SW480 (cell line): Measurements from ENCODE around the gene SND1.

ENCODE experiments used
- DNase-seq: peaks from one replicate; pipeline ENCODE4 v3.0.0-alpha.2; 2016; ENCODE audit warnings: low spot score

The SND1 gene

DNA sequence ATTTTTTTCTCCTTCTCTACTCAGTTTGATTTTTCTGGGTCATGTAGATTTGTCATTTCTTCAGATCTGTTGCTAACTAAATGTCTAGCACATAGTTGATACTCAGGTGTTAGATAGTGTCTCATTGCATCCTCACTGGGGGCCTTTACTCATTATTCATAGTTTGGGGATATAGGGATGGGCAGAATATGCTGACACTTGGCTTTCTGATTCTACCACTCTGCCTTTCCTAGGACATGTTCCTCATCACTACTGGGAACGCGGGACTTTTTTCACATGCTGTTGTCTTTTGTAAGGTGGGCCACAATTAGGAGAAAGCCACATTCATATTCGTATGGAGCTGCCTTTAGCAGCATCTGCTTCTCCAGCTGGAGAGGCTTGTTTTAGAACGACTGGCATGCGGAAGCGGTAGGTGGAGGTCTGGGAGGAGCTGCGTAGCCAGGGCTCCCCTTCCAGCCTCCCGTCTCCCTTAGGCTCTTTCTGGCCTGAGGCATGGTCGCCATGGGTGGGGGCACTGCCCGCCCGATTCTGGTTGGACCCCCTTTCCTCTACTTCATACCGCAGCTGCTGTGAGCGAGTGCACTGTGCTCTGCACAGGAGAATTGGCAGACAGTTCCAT is 78.8 kb downstream of the SND1 start:
- no peak for DNase-seq

DNA sequence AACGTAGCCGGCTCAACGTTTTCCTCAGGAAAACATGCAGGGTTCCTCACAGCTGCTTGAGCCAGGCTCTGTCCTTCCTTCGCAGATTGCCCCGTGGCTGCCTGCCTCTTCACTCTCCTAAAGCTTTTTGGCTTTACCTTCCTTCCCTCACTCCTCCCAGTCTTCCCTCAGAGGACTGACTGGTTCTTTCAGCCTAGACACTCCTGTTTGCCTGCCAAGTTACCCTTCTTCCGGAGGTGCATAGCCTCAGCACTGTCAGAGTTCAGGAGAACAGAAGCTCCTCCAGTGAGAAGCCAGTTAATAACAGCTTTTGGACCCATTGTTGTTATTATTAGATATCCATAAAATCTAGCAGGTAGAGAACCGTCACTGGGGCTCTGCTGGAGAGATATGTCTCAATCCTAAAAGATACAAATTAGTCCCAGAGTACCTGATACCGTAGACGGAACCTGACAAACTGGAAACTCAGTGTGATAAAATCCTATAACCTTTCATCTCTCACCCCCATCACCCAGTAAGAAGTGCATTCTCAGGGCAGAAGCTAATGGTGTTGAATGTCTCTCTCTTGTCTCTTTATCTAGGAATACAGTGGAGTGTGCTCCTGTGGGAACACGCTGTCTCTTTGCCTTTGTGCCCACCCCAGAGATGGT is 79.6 kb downstream of the SND1 start:
- no peak for DNase-seq

DNA sequence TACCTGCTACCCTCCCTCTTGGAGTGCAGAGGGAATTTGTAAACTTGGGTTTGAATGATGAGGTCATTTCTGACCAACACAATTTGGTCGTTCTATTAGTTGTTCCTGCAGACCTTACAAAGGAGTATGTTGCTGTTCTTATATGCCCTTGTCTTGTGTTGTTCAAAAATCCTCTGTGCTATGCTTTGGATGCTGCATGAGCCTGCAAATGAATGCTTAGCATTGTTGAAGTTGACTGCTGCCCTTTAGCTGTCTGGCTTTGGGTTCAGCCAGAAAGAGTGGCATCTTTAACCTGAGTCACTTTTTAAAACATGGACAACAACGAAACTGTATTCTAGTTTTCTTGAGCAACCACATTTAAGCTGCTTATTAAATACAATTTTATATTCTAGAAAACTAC is 80.3 kb downstream of the SND1 start:
- DNase-seq = no peak

DNA sequence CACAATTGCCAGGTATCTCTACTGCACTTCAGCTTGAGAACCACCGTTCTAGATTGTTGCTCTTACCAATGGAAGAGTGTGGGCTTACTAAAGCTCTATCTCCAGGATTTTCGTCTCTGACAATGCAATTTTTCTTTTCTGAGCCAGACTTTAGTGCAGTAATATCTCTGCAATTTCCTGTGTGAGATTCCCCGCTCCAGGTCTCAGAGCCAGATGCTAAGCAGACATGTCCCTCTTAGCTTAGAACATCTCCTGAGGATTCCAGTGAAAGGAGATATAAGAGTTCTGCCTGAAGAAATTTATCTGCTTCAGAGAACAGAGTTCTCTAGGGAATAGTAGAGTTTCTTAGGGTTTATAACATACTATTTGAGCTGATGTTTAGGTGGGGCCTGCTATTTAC is 82.0 kb downstream of the SND1 start:
- no peak for DNase-seq

DNA sequence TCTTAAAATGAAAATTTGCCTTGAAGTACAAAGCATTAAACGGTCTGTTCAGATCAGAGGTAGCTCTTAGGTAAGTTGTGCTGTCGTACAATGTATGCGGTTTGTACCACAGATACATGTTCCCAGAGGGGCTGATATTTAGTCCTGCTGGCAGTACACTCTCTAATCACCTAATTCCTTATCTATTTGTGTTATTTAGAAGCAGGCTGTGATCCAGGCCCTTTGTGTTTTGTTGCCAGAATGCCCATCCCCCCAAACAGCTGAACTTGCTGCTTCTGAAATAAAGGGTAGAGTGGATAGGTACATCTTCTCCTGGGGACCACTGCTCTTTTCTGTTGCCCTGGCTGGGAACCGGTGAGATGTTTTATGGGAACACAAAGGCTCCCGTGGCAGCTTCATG is 84.5 kb downstream of the SND1 start:
- DNase-seq = no peak

DNA sequence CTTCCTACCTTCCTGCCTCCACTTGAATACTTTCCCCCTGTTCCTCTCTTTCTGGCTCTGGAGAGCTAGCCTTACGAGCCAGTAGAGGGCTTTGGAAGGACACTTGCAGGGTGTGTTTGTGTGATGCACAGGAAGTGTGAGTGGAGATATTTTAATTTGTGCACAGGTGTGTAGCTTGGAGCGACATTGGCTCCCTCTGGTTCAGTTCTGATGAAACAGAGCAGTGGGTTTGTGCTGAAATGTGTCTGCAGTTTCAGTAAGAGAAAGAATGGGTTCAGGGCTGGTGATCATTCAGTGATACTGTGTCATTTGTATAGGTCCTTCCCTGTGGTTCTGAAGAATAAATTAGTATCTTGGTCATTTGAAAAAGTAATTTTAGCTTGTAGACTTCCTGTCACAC is 86.9 kb downstream of the SND1 start:
- no peak for DNase-seq

DNA sequence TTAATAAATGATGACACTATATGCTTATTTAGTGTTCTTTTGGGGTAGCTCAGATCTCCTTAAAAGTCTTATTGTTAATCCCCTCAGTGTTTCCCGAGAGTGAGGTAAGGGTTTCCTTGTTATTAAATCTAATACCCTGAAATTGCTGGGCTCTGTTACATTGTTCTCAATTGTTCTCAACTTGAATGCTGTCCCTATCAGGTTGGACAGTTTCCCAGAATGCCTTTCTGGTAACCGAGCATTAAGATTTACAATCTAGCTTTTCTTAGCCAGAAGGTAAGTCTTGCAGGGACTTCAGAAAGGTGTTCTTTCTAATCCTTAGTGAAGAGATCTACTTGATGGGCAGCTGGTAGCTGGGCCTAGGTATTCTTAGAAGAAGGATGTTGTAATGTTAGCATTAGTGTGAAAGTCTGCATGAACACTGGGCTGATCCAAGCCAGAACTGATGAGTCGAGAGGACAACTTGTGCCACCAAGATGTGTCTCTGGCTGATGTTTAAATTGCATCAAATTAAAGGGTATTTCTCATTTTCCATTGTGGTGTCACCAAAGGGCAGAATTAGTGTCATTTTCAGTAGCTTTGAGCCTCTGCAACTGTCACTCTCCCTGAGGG is 89.9 kb downstream of the SND1 start:
- no peak for DNase-seq

DNA sequence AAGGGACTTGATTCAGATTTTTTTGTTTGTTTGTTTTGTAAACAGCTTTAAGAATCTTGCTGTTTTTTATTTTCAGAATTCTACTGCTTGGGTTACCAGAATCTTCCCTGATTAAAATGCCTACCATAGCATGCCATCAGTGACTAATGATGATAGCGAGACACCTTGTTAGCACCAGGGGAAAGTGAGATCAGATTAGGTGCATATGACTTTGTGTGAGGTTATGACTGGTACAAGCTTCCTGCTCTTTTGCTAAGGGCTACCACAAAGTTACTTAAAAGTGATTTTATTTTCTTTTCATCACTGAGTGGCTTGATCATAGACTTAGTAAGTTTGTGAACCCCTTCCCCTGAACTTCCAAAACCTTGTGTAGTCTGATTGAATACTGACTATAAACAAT is 93.5 kb downstream of the SND1 start:
- no peak for DNase-seq

DNA sequence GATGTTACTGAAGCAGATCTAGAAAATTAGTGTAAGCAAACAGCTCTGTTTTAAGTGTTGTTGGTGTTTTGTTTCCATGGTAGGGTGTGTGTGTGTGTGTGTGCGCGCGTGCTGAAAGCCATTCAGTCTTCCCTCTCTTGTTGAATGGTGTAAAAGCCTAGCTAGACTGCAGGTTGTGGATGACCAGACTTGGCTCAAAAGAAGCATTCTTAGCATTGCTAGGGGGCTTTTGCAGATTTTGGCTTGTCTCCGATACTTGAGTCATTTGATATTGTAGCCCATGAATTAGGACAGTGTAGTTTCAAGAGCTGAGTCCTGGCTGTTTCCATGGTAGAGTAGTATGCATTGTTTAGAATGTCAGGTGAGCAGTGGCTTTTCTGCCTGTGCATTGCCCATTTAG is 99.1 kb downstream of the SND1 start:
- no peak for DNase-seq

DNA sequence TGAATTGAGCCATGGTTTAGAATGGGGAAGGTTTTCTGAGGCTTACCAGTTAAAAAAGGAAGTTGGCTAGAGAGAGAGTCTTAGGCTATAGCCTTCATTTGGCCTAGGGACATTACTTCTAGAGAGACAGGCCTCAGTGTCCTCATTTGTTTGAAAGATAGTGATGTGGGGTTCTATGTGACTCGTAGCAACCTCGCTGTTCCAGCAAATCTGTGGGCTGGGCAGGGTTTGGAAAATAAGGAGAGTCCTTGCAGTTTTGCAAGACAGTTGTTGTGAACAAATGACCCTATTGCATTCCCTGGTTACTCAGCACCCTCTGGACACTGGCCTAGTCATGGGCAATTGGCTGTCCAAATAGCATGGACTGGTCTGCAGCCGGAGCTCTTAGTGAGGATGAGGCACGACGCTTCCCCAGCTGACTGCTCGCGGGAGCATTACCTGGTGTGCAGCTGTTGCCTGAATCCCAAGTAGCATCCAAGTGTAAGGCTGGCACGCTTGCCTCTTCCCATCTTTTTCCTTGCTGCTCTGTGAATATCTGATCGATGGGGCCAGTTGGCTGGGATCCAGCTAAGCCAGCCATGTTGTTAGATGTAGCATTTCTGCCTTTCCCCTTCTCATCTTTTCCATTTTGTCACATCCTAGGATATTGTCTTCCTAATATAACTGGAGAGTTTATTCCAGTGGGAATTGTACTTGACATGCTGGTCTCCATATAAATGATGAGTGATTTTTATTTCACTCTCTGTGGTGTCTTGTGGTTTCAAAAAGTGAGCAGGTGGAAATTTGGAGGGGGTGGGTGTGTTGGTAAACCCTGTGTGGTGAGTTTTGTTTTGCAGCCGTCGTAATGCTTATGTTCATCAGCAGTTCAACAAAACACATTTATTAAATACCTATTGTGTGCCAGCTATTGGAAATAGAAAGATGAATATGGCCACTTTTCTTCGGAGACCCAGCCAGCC is 99.8 kb downstream of the SND1 start:
- no peak for DNase-seq

DNA sequence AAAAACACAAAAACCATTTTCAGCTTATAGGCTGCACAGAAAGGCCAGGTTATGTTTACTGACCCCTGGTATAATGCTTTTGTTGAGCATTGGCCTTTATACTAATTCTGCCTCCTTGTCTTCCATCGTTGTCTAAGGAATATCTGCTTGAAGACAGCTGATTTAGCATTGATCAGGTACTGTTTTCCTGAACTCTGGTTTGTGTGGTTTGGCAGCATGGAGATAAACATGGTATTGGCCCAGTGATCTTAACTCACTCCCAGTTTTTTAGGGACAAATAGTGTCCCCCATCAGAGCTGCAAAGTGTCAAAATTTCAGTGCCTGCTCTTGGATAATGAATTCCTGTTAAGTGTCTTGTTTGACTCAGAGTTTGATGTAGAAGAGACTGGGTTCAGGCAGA is 100.8 kb downstream of the SND1 start:
- DNase-seq = no peak

DNA sequence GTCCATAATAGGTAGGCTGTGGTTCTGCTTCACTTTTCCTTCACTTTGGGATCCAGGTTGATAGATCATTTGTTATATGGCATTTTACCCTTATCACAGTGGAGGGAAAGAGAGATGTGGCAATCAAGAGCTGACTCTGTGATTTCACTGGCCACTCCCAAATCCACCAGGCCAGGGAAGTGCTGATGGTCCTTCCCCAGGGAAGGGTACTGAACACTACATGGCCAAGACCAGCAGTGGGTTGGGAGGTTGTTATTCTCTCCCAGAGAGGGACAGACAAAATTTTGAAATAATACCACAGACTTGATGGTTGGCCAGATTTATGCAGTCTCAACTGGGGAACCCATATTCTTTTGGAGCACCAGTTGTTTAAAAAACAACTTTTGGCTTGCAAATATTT is 102.5 kb downstream of the SND1 start:
- no peak for DNase-seq

DNA sequence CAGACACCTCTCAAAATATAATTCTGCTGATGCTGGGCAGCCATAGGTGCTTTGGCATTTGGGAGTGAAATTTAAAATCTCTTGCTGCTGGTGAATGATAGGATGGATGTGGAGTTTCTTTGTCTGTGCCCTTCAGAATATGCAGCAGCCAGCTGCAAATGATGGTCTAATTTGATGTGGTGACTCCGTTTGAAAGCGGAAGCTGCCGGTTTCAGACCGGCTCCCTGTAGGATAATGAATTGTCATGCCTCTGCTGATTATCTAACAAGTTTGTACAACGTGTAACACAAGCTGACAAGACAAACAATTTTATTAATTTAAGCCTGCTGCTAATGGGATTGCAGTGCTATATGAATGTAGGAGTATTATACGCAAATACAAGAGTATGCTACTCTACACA is 103.5 kb downstream of the SND1 start:
- DNase-seq = no peak

DNA sequence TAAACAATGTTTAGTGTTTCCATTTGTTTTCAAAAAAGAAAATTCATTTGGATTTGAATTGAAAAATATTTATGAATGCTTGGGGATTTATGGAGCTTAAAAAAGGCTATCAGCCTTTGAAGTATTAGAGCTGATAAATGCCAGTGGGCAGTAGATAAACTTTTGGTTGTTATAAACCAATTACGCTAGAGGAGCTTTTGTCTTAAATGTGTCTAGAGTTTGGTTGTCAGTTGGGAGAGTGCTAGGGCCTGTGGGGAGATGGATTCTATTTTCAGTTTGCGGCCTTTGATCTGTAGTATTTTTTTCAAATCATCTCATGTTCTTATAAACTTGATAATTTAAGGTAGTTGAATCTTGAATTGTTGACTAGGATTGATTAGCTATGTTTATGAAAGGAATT is 104.0 kb downstream of the SND1 start:
- DNase-seq = no peak

DNA sequence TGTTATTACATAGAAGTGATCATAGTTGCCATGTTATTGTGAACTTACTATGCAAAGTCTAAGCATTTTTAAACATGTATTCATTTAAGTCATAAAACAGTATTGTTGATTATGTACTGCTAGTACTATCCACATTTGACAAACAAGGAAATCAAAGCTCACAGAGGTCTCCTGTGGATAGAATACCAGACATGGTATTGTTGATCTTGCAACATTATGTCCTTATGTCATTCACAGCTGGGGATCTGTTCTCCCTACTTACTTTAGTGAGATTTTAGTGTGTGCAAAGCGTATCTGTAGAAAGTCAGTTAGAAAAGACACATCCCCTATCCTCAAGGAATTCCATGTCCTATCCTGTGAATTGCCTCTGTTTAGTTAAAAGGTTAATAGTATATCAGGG is 106.1 kb downstream of the SND1 start:
- DNase-seq = no peak

DNA sequence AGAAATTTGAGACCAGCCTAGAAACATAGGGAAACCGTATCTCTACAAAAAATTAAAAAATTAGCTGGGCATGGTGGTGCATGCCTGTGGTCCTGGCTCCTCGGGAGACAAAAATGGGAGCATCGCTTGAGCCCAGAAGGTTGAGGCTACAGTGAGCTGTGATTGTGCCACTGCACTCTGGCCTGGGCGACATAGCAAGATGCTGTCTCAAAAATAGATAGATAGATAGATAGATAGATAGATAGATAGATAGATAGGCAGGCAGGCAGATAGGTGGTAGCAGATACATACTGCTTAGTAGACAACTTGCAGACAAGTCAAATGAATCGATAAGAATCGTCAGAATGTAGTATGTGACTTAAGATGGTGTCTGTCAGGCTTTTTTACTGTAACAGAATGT is 106.9 kb downstream of the SND1 start:
- no peak for DNase-seq

DNA sequence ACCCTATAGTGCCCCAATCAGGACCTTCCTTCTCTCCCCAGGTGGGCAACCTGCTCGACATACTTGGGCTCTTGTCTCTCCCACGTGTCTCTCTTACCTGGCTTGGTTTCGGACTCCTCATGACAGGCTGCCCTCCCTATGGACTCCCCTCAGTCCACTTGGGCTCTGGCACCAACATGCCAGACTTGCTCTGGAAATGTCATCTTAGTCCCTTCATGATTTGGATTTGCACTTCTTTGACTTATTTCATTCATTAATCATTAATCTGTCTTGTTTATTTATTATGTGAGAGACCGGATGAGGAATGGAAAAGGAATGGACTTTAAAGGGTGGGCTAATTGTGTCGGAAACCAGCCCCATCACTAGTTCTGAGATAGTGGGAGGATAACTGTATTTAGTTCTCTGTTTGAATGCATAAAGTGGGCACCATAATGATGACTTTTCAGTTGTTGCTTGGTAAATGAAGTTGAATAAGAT is 108.0 kb downstream of the SND1 start:
- no peak for DNase-seq

DNA sequence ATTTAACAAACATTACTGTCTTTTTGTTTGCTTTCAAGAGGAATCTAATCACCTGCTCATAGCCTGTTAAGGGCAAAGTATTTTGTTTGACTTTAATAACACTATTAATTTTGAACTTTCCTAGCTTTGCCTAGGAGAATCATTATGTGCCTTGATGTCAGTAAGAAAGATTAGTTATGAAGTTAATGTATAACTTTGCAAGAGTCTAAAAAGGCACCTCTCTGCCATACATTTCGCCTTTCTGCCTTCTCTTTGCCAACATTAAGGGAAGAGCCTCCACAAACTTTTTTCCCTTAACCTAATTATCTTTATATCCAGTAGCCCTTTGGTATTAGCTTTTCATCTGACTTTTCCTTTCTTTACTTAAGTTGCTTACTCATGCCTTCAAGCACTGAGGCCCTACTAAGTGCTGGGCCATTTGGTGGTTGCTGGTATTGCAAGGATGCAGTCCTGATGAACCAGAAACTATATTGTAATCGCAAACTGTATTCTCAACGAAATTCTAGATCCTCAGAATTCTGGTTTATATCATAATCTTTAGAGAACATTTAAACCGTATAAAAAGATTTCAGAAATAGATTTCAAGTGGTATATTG is 108.5 kb downstream of the SND1 start:
- DNase-seq = no peak

DNA sequence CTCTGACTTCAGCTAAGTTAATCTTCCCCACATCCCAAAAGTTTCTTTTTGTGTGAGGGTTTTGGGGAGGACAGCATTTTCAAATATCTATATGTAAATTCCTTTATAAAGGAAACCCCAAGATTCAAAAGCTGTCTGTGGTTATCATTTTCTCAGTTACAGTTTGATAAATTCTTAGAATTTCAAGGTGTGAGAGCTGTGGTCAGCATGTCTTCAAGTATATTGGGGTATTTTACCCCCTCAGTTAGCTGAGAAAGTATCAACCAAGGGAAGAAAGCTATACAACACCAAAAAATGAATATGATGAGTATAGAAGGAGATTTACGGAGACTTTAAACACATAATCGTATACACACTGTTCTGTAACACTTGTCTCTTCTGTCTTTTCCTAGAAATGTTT is 109.2 kb downstream of the SND1 start:
- no peak for DNase-seq

DNA sequence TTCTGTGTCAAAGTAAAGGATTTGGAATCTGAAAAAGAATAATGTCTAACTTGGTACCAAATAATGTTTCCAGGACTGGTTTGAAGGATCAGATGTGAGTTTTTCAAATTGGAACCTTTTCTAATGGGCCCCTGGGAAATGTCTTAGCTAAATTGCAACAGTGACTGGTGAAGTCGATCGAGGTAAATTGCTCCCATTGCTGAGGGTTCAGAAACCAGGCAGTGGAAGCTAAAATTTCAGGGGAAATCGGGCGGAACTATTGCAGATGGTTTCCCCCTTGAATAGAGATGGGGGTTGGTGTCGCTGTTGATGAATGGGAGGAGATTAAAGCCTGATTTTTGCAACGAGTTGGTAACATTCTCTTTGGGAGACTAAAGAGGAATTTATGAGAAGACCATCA is 112.7 kb downstream of the SND1 start:
- no peak for DNase-seq

DNA sequence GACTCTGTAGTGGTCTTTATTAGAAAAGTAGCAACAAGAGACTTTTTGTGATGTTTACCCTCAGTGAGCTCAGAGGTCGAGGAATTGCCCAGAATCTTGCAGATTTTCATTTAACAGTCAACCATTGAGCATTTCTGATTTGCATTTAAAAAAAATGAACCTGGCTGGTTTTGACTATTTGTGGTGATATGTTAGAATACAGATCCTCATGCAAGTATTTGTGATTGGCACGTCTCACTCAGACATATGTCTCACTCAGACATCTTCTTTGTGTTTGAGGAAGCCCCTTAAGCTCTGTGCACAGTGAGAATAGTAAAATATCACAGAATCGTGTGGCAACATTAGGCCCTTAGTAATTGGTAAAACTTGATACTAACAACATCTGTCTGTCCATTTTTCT is 113.2 kb downstream of the SND1 start:
- DNase-seq = no peak

DNA sequence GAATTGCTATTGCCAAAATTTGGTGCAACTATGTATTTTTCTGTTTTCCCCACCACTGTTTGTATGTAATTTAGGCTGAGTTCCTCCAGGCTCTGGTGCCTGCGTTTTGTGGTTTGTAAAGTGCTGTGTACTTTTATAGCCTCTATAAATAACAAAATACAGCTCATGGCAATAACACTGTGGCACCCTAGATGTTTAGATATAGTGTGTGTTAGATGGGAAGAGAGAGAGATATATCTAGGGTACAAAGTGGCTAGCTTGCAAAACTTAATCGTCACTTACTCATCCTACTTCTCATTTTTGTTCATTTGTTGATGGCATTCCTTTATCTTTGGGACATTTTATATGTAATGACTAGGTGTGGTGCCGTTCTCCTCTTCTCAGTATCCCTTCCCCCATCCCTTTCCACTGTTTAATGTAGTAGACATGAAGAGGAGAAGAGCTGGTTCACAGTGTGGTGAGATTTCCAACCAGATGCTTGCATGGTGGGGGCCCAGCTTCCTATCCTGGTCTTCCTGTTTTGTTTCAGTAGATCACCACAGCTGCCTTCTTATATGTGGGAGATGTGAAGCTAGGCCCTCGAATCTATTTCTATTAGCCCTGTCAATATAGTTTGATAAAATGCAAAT is 115.0 kb downstream of the SND1 start:
- no peak for DNase-seq
